Esophagus (tissue), 2 donors: ENCODE measurements around the gene CBX7. TPM values are rescaled to one million over a fixed set of nuclear protein-coding genes. Genes with fewer than 3 reads are reported as not detected.

ENCODE experiments used
- H3K27ac ChIP-seq, 2 donors: one replicate each; pipeline ENCODE4 v1.5.1; 2013; ENCODE audit warnings: low read depth in 2 of 2, mild to moderate bottlenecking in 2 of 2, inconsistent platforms in 1 of 2, low read length in 1 of 2, moderate library complexity in 1 of 2
- H3K27me3 ChIP-seq, 2 donors: one replicate each; pipeline ENCODE4 v1.6.1; 2013; ENCODE audit warnings: low read length in 2 of 2, control low read depth in 1 of 2, mild to moderate bottlenecking in 1 of 2; ENCODE audit not compliant: insufficient read depth in 2 of 2, control insufficient read depth in 1 of 2
- H3K36me3 ChIP-seq, 2 donors: one replicate each; pipeline ENCODE4 v1.6.1; 2013; ENCODE audit warnings: low read length in 1 of 2; ENCODE audit not compliant: control insufficient read depth in 2 of 2, insufficient read depth in 2 of 2
- H3K4me1 ChIP-seq, 2 donors: one replicate each; pipeline ENCODE4 v1.6.1; 2013; ENCODE audit warnings: low read length in 1 of 2; ENCODE audit not compliant: control insufficient read depth in 2 of 2, insufficient read depth in 2 of 2
- H3K4me3 ChIP-seq, 2 donors: one replicate each; pipeline ENCODE4 v1.5.1; 2013; ENCODE audit warnings: low read length in 2 of 2, mild to moderate bottlenecking in 2 of 2, low read depth in 1 of 2, moderate library complexity in 1 of 2
- H3K9me3 ChIP-seq, 2 donors: one replicate each; pipeline ENCODE4 v1.6.1; 2013; ENCODE audit warnings: mild to moderate bottlenecking in 2 of 2, low read depth in 1 of 2, low read length in 1 of 2, moderate library complexity in 1 of 2; ENCODE audit not compliant: control insufficient read depth in 2 of 2, insufficient read depth in 1 of 2
- WGBS, 2 donors: extraction: QIAGEN DNeasy Blood & Tissue Kit; methylation state at CpG; one replicate each; pipeline ENCODE4 v1.1.7; 2013; 5-methylcytosine and 5-hydroxymethylcytosine counted together
- polyA plus RNA-seq, 2 donors: library from polyadenylated mRNA; stranded (reverse); fragments of 200-250 nt; gene quantifications; one replicate each; pipeline ENCODE4 v1.2.3, GENCODE V29; 2013
- donor health status: healthy with polysubstance abuse.
- donor health status: Bipolar disorder and iron deficiency.

The CBX7 gene
- polyA plus RNA-seq, 2 donors, result 12.2 to 19.1 TPM

- peak overlapping the region; percentile 36 to 85 for H3K27ac ChIP-seq
Measured at GRCh38 chr22:39148727-39149535, 3.5 kb downstream of the CBX7 start.

DNA sequence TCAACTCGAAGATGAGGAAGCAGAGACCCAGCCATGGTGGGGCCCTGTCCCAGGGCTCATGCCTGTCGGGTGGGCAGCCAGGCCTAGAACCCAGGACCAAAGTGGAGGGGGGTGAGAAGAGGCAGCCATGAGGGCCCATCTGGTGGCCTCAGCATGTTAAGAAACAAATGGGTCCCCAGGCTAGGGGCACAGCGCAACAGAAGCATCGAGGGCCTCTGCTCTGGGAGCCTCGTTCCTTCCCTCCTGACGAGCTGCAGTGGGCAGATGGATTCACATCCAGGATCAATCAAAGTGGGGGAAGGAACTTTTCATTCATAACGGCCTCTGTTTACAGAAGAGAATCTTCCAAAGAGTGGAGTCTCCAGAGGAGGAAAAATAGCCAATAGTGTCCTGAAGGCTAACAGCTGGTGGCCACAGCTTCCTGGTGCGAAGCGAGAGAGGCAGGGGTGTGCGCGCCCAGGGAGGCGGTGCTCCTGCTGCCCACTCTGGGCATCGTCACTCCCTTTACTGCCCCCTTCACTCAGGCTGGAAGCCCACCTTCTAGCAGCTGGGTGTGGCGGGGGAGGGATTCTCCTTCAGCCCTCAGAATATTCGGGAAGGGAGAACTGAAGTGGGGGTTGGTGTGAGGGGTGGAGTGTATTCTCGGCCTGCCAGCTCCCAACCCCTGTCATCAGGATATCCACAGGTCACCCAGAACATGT lies 4.3 kb downstream of the CBX7 start:
- peaks cover 0 to 3% of the 10 kb centered on the region in 2 donors for H3K36me3 ChIP-seq
- H3K4me1 ChIP-seq, result peaks cover 10 to 16% of the 10 kb centered on the region in 2 donors
- peak overlapping the region; percentile 36 to 85 for H3K27ac ChIP-seq
- 69 to 72% methylated on average over 16 of the region's 16 CpGs for WGBS, 2 donors
- H3K4me3 ChIP-seq, result no peak overlapping the region
- H3K9me3 ChIP-seq, result no peaks in the 10 kb centered on the region
- H3K27me3 ChIP-seq, result no peaks in the 10 kb centered on the region

More at GRCh38 chr22:39148727-39149535, 3.5 kb downstream of the CBX7 start:
- H3K36me3 ChIP-seq, result peaks cover 0 to 3% of the 10 kb centered on the region in 2 donors
- WGBS, 2 donors, result 60 to 71% methylated on average over 8 to 9 of the region's 9 CpGs
- H3K4me3 ChIP-seq, result no peak overlapping the region
- no peaks in the 10 kb centered on the region for H3K27me3 ChIP-seq
- H3K4me1 ChIP-seq, result peaks cover 10 to 19% of the 10 kb centered on the region in 2 donors
- H3K9me3 ChIP-seq, result no peaks in the 10 kb centered on the region

GRCh38 chr22:39147335-39148025 lies 5.0 kb downstream of the CBX7 start:
- 78 to 86% methylated on average over 5 of the region's 5 CpGs for WGBS, 2 donors
- H3K27ac ChIP-seq, result peak overlapping the region; percentile 36 to 92
- no peak overlapping the region for H3K4me3 ChIP-seq
- peaks cover 0 to 3% of the 10 kb centered on the region in 2 donors for H3K36me3 ChIP-seq
- peaks cover 10 to 12% of the 10 kb centered on the region in 2 donors for H3K4me1 ChIP-seq
- no peaks in the 10 kb centered on the region for H3K9me3 ChIP-seq
- H3K27me3 ChIP-seq, result no peaks in the 10 kb centered on the region

DNA sequence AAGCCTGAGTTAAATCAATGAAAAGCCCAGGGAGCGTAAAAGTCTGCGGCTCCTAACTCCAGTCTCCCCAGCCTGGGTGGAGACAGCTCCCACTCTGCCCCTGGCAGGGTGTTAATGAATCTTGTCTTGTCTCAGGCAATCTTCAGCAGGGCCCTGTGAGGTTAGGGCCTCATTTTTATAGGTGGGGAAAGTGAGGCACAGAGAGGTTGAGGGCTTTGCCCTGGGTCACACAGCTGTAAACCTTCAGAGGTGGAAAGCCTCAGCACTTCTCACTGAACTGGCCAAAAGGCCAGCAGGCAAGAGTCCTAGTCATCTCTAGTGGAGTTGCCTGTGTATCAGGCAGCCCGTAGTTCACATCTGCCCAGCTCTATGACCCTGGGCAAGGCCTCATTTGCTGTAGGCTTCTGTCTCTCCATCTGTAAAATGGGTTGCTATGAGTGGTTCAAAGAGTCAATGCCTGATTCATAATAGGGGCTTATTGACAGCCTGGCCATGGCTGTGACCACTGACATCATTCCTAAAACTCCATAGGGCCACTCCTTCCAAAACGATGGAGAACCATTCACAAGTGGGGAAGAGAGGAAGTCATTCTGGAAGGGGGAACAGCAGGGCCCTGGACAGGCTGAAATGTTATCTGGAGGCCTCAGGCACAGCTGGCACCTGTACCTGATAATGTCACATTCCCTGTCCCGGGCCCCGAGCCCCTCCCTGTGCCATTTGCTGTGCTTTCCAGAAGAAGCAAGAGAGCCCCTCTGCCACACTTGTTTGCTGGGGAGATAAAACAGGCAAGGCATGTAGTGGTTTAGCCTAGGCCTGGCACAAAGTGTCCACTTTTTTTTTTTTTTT lies 6.0 kb downstream of the CBX7 start:
- peaks cover 0 to 6% of the 10 kb centered on the region in 2 donors for H3K36me3 ChIP-seq
- peak overlapping the region in 1 of 2 donors; percentile 76 for H3K4me3 ChIP-seq
- H3K4me1 ChIP-seq, result peaks cover 10 to 12% of the 10 kb centered on the region in 2 donors
- H3K9me3 ChIP-seq, result no peaks in the 10 kb centered on the region
- peak overlapping the region; percentile 90 to 92 for H3K27ac ChIP-seq
- WGBS, 2 donors, result 49 to 57% methylated on average over 6 of the region's 6 CpGs
- H3K27me3 ChIP-seq, result no peaks in the 10 kb centered on the region

- 6 to 10% methylated on average over 22 of the region's 22 CpGs for WGBS, 2 donors
- no peaks in the 10 kb centered on the region for H3K27me3 ChIP-seq
- H3K36me3 ChIP-seq, result peaks cover 0 to 6% of the 10 kb centered on the region in 2 donors
- peak overlapping the region; percentile 11 to 66 for H3K27ac ChIP-seq
- H3K4me1 ChIP-seq, result peaks cover 9 to 10% of the 10 kb centered on the region in 2 donors
- no peaks in the 10 kb centered on the region for H3K9me3 ChIP-seq
- peak overlapping the region; percentile 76 to 90 for H3K4me3 ChIP-seq
Measured at GRCh38 chr22:39144101-39144767, 8.2 kb downstream of the CBX7 start.

GRCh38 chr22:39142088-39142680 lies 10.3 kb downstream of the CBX7 start:
- 94% methylated on average over 14 of the region's 14 CpGs for WGBS, 2 donors
- H3K27me3 ChIP-seq, result no peaks in the 10 kb centered on the region
- no peaks in the 10 kb centered on the region for H3K9me3 ChIP-seq
- H3K4me3 ChIP-seq, result no peak overlapping the region
- H3K27ac ChIP-seq, result no peak overlapping the region
- peaks cover 0 to 3% of the 10 kb centered on the region in 2 donors for H3K36me3 ChIP-seq
- peaks cover 0 to 7% of the 10 kb centered on the region in 2 donors for H3K4me1 ChIP-seq

DNA sequence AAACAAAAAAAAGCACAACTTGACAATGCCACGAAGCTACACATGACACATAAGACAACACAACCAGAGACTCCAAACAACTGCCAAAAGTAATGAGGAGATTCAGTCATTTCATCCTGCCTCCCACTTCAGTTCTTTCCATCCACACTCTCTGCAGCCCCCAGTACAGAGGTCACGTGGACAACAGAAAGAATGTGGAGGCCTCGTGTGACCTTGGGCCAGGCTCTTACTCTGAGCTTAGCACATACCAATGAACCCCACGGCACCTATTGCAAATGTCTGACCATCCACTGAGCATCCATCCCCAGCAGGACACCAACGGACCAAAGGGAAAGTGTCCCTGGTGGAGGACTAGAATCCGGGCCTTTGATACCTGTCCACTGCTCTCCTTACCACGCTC lies 12.5 kb downstream of the CBX7 start:
- WGBS, 2 donors, result 82 to 85% methylated on average over 7 of the region's 7 CpGs
- Histone ChIP-seq H3K9me3 (no peaks in the 10 kb centered on the region), H3K27ac (no peak overlapping the region), H3K4me1 (peaks cover 2 to 5% of the 10 kb centered on the region in 2 donors), H3K36me3 (peaks cover 0 to 3% of the 10 kb centered on the region in 2 donors), H3K27me3 (no peaks in the 10 kb centered on the region), H3K4me3 (no peak overlapping the region)

DNA sequence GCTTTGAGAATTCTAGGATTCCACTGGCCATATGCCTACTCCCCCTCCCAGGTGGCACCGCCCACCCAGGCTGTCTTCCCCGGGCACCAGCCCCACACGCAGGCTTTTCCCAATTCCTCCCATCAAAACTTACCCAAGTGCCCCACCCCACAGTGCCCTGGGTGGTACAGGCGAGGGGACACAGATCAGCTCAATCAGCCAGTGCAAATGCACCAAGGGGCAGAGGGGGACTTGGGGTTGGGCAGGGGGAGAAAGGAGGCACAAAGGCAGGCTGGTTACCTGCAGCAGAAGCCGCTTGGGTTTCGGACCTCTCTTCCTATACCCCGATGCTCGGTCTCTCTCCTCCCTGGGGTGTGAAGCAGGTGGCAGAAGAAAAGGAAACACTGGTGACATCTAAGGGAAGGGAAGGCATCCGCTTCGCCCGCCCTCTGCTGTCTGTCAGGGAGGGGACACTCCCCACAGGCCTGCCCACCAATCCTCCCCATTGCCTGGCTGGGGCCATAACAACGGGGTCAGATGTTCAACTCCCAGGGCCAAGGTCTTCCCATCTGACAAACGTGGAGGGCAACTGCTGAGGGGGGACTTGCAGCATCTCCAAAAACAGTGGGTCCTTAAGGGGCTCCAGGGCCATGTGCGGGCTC lies 14.0 kb downstream of the CBX7 start:
- H3K36me3 ChIP-seq, result peaks cover under 1 to 8% of the 10 kb centered on the region in 2 donors
- H3K4me3 ChIP-seq, result no peak overlapping the region
- no peaks in the 10 kb centered on the region for H3K27me3 ChIP-seq
- 79 to 83% methylated on average over 14 of the region's 14 CpGs for WGBS, 2 donors
- H3K9me3 ChIP-seq, result no peaks in the 10 kb centered on the region
- no peak overlapping the region for H3K27ac ChIP-seq
- peaks cover 2 to 9% of the 10 kb centered on the region in 2 donors for H3K4me1 ChIP-seq
